HepG2 (cell line): Measurements from ENCODE around the gene RAB17. TPM values are rescaled to one million over a fixed set of nuclear protein-coding genes. Genes with fewer than 3 reads are reported as not detected.
A peak's percentile ranks its signal among the peaks of the same experiment; 100 is the strongest.

Source experiments
- ATF7-NPFF ChIP-seq: sonication (generic); formaldehyde crosslinking; IDR thresholded peaks from 2 replicates; pipeline ENCODE4 v1.8.1; 2023; ENCODE audit warnings: mild to moderate bottlenecking, low read depth, missing genetic modification reagents, moderate library complexity
- NFKB2 ChIP-seq: sonication (generic); formaldehyde crosslinking; IDR thresholded peaks from 2 replicates; pipeline ENCODE4 v1.4.0; 2020; ENCODE audit warnings: missing genetic modification reagents, borderline replicate concordance
- PRMT3 ChIP-seq: sonication (generic); formaldehyde crosslinking; IDR thresholded peaks from 2 replicates; pipeline ENCODE4 v1.8.1; 2022; ENCODE audit warnings: low read depth, mild to moderate bottlenecking, moderate library complexity, missing genetic modification reagents, borderline replicate concordance
- RORA ChIP-seq: sonication (generic); formaldehyde crosslinking; IDR thresholded peaks from 2 replicates; pipeline ENCODE4 v1.5.0; 2020; ENCODE audit warnings: mild to moderate bottlenecking, missing genetic modification reagents, moderate library complexity
- ZMAT3 ChIP-seq: sonication (generic); formaldehyde crosslinking; conservative IDR thresholded peaks from 2 replicates; pipeline ENCODE4 v1.7.0; 2021; ENCODE audit warnings: missing genetic modification reagents
- ZNF501 ChIP-seq: sonication (generic); formaldehyde crosslinking; IDR thresholded peaks from 2 replicates; pipeline ENCODE4 v1.5.1; 2020; ENCODE audit warnings: mild to moderate bottlenecking, moderate library complexity, missing genetic modification reagents
- ZNF724P ChIP-seq: sonication (generic); formaldehyde crosslinking; IDR thresholded peaks from 2 replicates; pipeline ENCODE4 v1.8.0; 2022; ENCODE audit warnings: missing genetic modification reagents, borderline replicate concordance
- polyA plus RNA-seq, 8 experiments: library from polyadenylated mRNA; depleted of rRNA in 3 of 8; stranded (reverse) in 7 of 8; unstranded in 1 of 8; fragments of >200 nt; fragmentation: Illumina TruSeq in 4 of 8; extraction: Trizol in 4 of 8; gene quantifications; 2 replicates each; pipeline versions ENCODE4 v1.2.1 to v1.2.3, GENCODE V29; 2011 to 2016; ENCODE audit warnings: low read depth in 4 of 8, missing spikeins in 1 of 8, mixed read lengths in 1 of 8; ENCODE audit not compliant: insufficient read depth in 1 of 8
- total RNA-seq, 5 experiments: library from RNA; depleted of rRNA; stranded (reverse); fragments of >200 nt; fragmentation: Illumina TruSeq; extraction: Trizol; gene quantifications; 2 replicates each; pipeline ENCODE4 v1.2.3, GENCODE V29; 2016; ENCODE audit warnings: low read depth in 1 of 5
- TF ChIP-seq, protein P1 (sequence below): IDR thresholded peaks from 2 replicates; pipeline ENCODE4 v1.6.1; 2012; ENCODE audit warnings: low read depth, low read length, improper control_type of control experiment
- TF ChIP-seq, protein P2 (sequence below): sonication (generic); formaldehyde crosslinking; IDR thresholded peaks from 2 replicates; pipeline ENCODE4 v1.9.0; 2021; ENCODE audit warnings: missing genetic modification reagents, borderline replicate concordance
- TF ChIP-seq, protein P3 (sequence below): sonication (generic); formaldehyde crosslinking; IDR thresholded peaks from 2 replicates; pipeline ENCODE4 v1.4.0; 2020; ENCODE audit warnings: missing genetic modification reagents; ENCODE audit errors: not compliant biosample characterization
- TF ChIP-seq, protein P4 (sequence below): sonication (generic); formaldehyde crosslinking; IDR thresholded peaks from 2 replicates; pipeline ENCODE4 v1.5.1; 2020; ENCODE audit warnings: mild to moderate bottlenecking, moderate library complexity, missing genetic modification reagents
- TF ChIP-seq, protein P5 (sequence below): IDR thresholded peaks from 2 replicates; pipeline ENCODE4 v1.6.1; 2016; ENCODE audit warnings: mild to moderate bottlenecking, missing biosample characterization, missing genetic modification reagents

RAB17 gene
- total and polyA plus RNA-seq, 2 of the 13 experiments (the other 11 are each of a cell fraction or from before 2014, with no cell fraction given), result 68.0 to 124 TPM

DNA sequence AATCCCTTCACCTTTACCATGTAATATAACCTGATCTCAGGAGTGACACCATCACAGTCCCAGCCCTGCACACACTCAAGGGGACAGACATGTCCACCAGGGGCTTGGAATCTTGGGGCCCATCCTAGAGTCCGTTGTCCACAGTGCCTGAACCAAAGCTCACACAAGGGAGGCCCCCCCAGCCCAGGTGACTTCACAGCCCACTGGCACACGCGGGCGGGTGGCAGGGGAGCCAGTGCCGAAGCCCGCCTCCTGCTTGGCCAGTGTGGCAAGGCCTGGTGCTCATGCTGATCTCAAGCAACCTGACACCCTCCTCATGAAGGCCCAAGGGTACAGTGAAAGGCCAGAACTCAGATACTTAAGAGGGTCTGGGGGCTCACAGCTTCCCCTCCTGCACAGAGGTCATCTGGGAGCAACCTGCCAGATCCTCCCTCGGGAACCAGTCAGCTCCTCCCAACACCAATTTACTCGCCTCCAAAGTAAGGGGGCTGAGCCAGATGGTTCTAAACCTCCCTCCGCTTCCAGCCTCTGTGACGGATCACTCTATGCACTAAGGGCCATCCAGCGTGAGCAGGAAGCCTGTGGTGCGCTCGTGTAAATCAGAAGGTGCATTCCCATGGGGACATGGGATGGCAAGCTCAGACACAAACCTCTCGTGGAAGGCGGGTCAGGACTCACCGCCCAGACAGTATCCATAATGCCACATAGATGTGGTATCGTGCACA is 3.2 kb upstream of the RAB17 start (continued):
- TF ChIP-seq, protein P1, sequence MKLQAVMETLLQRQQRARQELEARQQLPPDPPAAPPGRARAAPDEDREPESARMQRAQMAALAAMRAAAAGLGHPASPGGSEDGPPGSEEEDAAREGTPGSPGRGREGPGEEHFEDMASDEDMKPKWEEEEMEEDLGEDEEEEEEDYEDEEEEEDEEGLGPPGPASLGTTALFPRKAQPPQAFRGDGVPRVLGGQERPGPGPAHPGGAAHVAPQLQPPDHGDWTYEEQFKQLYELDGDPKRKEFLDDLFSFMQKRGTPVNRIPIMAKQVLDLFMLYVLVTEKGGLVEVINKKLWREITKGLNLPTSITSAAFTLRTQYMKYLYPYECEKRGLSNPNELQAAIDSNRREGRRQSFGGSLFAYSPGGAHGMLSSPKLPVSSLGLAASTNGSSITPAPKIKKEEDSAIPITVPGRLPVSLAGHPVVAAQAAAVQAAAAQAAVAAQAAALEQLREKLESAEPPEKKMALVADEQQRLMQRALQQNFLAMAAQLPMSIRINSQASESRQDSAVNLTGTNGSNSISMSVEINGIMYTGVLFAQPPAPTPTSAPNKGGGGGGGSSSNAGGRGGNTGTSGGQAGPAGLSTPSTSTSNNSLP, result no peak
- TF ChIP-seq ZMAT3 (CRISPR knock-in tag), result no peak
- TF ChIP-seq PRMT3, result 0 out of 2 replicates have a peak, but pooled peaks have one; percentile 1
- no peak for TF ChIP-seq RORA
- TF ChIP-seq, protein P2, sequence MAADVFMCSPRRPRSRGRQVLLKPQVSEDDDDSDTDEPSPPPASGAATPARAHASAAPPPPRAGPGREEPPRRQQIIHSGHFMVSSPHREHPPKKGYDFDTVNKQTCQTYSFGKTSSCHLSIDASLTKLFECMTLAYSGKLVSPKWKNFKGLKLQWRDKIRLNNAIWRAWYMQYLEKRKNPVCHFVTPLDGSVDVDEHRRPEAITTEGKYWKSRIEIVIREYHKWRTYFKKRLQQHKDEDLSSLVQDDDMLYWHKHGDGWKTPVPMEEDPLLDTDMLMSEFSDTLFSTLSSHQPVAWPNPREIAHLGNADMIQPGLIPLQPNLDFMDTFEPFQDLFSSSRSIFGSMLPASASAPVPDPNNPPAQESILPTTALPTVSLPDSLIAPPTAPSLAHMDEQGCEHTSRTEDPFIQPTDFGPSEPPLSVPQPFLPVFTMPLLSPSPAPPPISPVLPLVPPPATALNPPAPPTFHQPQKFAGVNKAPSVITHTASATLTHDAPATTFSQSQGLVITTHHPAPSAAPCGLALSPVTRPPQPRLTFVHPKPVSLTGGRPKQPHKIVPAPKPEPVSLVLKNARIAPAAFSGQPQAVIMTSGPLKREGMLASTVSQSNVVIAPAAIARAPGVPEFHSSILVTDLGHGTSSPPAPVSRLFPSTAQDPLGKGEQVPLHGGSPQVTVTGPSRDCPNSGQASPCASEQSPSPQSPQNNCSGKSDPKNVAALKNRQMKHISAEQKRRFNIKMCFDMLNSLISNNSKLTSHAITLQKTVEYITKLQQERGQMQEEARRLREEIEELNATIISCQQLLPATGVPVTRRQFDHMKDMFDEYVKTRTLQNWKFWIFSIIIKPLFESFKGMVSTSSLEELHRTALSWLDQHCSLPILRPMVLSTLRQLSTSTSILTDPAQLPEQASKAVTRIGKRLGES, result no peak
- TF ChIP-seq, protein P3, sequence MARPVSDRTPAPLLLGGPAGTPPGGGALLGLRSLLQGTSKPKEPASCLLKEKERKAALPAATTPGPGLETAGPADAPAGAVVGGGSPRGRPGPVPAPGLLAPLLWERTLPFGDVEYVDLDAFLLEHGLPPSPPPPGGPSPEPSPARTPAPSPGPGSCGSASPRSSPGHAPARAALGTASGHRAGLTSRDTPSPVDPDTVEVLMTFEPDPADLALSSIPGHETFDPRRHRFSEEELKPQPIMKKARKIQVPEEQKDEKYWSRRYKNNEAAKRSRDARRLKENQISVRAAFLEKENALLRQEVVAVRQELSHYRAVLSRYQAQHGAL, result no peak
- TF ChIP-seq NFKB2 (CRISPR knock-in tag), result 0 out of 2 replicates have a peak, but pooled peaks have one; percentile 32
- peak; percentile 28; the same call in 1 of the 2 replicates for TF ChIP-seq ZNF501
- TF ChIP-seq, protein P4, sequence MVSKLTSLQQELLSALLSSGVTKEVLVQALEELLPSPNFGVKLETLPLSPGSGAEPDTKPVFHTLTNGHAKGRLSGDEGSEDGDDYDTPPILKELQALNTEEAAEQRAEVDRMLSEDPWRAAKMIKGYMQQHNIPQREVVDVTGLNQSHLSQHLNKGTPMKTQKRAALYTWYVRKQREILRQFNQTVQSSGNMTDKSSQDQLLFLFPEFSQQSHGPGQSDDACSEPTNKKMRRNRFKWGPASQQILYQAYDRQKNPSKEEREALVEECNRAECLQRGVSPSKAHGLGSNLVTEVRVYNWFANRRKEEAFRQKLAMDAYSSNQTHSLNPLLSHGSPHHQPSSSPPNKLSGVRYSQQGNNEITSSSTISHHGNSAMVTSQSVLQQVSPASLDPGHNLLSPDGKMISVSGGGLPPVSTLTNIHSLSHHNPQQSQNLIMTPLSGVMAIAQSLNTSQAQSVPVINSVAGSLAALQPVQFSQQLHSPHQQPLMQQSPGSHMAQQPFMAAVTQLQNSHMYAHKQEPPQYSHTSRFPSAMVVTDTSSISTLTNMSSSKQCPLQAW (CRISPR knock-in tag), result 0 out of 2 replicates have a peak, but pooled peaks have one; percentile 14
- TF ChIP-seq, protein P5, sequence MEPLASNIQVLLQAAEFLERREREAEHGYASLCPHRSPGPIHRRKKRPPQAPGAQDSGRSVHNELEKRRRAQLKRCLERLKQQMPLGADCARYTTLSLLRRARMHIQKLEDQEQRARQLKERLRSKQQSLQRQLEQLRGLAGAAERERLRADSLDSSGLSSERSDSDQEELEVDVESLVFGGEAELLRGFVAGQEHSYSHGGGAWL (CRISPR knock-in tag), result no peak
- TF ChIP-seq ATF7-NPFF (CRISPR knock-in tag), result 0 out of 2 replicates have a peak, but pooled peaks have one; percentile 29
- 0 out of 2 replicates have a peak, but pooled peaks have one; percentile 38 for TF ChIP-seq ZNF724P (CRISPR knock-in tag)
